ENCODE measurements around the gene KARS1. TPM values are rescaled to one million over a fixed set of nuclear protein-coding genes. Genes with fewer than 3 reads are reported as not detected.

KARS1 gene
- polyA plus RNA-seq, 4 donors, result 81.2 to 124 (median 90.3) TPM

DNA sequence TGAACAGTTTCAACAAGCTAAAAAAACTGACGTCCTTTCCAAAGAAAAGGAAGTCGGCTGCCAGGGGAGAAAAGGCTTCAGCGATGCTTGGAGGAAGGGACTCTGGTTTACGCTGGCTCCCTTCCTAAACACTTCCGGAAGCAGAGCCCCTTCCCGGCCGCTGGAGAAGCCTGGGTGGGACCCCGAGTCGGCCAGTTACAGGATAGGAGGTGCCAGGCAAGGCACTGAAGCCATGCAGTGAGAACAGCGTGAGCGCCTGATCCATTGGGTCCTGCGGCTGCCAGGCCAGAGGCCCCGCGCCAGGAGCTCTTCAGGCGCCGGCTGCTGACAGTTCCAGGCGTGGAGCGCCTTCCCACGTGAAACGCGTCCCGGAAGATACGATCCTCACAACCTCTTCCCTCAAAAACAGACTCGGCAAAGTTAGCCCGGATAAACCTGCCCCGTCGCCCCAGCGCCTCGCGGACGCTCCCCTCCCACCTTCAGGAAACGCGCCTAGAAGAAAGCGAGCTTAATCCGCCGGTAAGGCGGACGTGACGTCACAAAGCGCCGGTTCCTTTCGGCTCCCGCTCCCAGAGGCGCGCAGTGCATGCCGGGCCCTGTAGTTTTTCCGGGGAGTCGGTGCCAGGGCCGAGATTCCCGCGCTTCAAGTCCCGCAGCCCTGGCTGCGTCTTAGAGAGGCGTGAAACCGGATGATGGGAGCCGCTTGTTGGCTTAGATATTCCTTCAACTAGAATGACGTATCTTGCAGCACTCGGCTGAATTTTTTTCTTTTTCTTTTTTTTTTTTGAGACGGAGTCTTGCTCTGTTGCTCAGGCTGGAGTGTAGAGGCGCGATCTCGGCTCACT lies 24.5 kb downstream of the KARS1 start, which contains the start of gene ADAT1:
Gene ADAT1 (minus strand): TSS at position 521 of the 845 bp plus-strand sequence. CDS start 2,482 bp downstream, outside the sequence.
- 0% methylated on average over 62 of the region's 62 CpGs for WGBS, 3 donors
- H3K9me3 ChIP-seq (ENCODE audit: control insufficient read depth in 2 of 2, insufficient read depth in 1 of 2, low read depth in 1 of 2, low read length in 1 of 2), result no peaks in the 10 kb centered on the region
- no peaks in the 10 kb centered on the region for H3K27me3 ChIP-seq (ENCODE audit: control insufficient read depth in 3 of 3, insufficient read depth in 3 of 3, low read length in 3 of 3)
- H3K36me3 ChIP-seq (ENCODE audit: control insufficient read depth in 3 of 3, insufficient read depth in 2 of 3, low read depth in 1 of 3, low read length in 3 of 3), result peaks cover 7 to 25% (median 8%) of the 10 kb centered on the region in 3 donors
- DNase-seq (peak; percentile 98 to 100), FAIRE-seq (no peak)
- H3K4me3 ChIP-seq (ENCODE audit: low read depth in 1 of 3, low read length in 3 of 3), result peak within 1 kb of the TSS; percentile 76 to 84 (median 79)
- H3K4me1 ChIP-seq (ENCODE audit: control insufficient read depth in 3 of 3, insufficient read depth in 2 of 3, low read depth in 1 of 3, low read length in 2 of 3), result peaks cover 2 to 9% (median 4%) of the 10 kb centered on the region in 3 donors
- H3K27ac ChIP-seq (ENCODE audit: low read depth in 1 of 3, low read length in 2 of 3), result peak within 1 kb of the TSS; percentile 90 to 94 (median 93)

DNA sequence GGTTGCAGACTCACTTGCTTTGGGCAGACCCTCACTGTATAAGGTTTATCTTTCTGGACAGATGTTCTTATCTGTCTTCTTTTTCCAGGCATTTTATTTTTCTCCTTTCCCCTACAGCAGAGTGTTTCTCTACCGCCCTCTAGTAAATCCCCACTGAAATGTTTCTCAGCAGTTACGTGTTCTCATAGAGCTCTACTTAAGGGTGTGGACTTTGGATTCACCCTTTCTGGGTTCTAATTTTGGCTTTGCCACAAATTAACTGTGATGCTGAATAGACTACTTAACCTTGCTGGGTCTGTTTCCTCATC lies 26.3 kb downstream of the KARS1 start:
- no peaks in the 10 kb centered on the region for H3K27me3 ChIP-seq (ENCODE audit: control insufficient read depth in 3 of 3, insufficient read depth in 3 of 3, low read length in 3 of 3)
- no peak overlapping the region for H3K27ac ChIP-seq (ENCODE audit: low read depth in 1 of 3, low read length in 2 of 3)
- H3K4me1 ChIP-seq (ENCODE audit: control insufficient read depth in 3 of 3, insufficient read depth in 2 of 3, low read depth in 1 of 3, low read length in 2 of 3), result peaks cover 2 to 9% (median 4%) of the 10 kb centered on the region in 3 donors
- 7 to 15% (median 7%) methylated on average over 2 of the region's 2 CpGs for WGBS, 3 donors
- FAIRE-seq, result no peak
- H3K36me3 ChIP-seq (ENCODE audit: control insufficient read depth in 3 of 3, insufficient read depth in 2 of 3, low read depth in 1 of 3, low read length in 3 of 3), result peaks cover 2 to 20% (median 7%) of the 10 kb centered on the region in 3 donors
- no peak overlapping the region for H3K4me3 ChIP-seq (ENCODE audit: low read depth in 1 of 3, low read length in 3 of 3)
- no peaks in the 10 kb centered on the region for H3K9me3 ChIP-seq (ENCODE audit: control insufficient read depth in 2 of 2, insufficient read depth in 1 of 2, low read depth in 1 of 2, low read length in 1 of 2)
- DNase-seq, result peak; percentile 45 to 52

- no peak for FAIRE-seq
- Histone ChIP-seq H3K4me3 (ENCODE audit: low read depth in 1 of 3, low read length in 3 of 3) (no peak overlapping the region), H3K9me3 (ENCODE audit: control insufficient read depth in 2 of 2, insufficient read depth in 1 of 2, low read depth in 1 of 2, low read length in 1 of 2) (peaks cover 0 to under 1% of the 10 kb centered on the region in 2 donors), H3K4me1 (ENCODE audit: control insufficient read depth in 3 of 3, insufficient read depth in 2 of 3, low read depth in 1 of 3, low read length in 2 of 3) (peaks cover 2 to 9% (median 2%) of the 10 kb centered on the region in 3 donors), H3K27ac (ENCODE audit: low read depth in 1 of 3, low read length in 2 of 3) (peak overlapping the region in 1 of 3 donors; percentile 5), H3K27me3 (ENCODE audit: control insufficient read depth in 3 of 3, insufficient read depth in 3 of 3, low read length in 3 of 3) (no peaks in the 10 kb centered on the region), H3K36me3 (ENCODE audit: control insufficient read depth in 3 of 3, insufficient read depth in 2 of 3, low read depth in 1 of 3, low read length in 3 of 3) (peaks cover 2 to 25% (median 7%) of the 10 kb centered on the region in 3 donors)
- WGBS, 3 donors, result 81 to 86% (median 85%) methylated on average over 20 of the region's 20 CpGs
- DNase-seq, result no peak
Observed at GRCh38 chr16:75620326-75621169, 26.9 kb downstream of the KARS1 start.

DNA sequence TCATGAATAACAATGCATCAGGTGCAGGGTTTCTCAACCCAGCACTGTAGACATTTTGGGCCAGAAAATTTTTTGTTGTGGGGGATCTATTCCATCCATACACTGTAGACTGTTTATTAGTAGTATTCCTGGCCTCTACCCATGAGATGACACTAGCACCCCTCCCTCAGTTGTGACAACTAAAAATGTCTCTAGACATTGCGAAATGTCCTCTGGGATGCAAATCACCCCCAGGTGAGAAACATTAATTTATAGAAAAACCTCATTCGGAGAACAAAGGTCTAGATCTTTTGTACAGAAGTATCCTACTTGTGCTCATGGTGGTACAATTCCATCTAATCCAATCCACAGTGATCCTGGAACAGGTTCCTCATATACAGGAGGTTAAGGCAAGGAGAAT lies 28.7 kb downstream of the KARS1 start:
- no peaks in the 10 kb centered on the region for H3K27me3 ChIP-seq (ENCODE audit: control insufficient read depth in 3 of 3, insufficient read depth in 3 of 3, low read length in 3 of 3)
- DNase-seq, result no peak
- peaks cover 0 to 3% of the 10 kb centered on the region in 2 donors for H3K9me3 ChIP-seq (ENCODE audit: control insufficient read depth in 2 of 2, insufficient read depth in 1 of 2, low read depth in 1 of 2, low read length in 1 of 2)
- H3K36me3 ChIP-seq (ENCODE audit: control insufficient read depth in 3 of 3, insufficient read depth in 2 of 3, low read depth in 1 of 3, low read length in 3 of 3), result peaks cover 2 to 30% (median 7%) of the 10 kb centered on the region in 3 donors
- no peak overlapping the region for H3K27ac ChIP-seq (ENCODE audit: low read depth in 1 of 3, low read length in 2 of 3)
- WGBS, 3 donors, result 89 to 97% (median 95%) methylated on average over 2 of the region's 2 CpGs
- FAIRE-seq, result no peak
- H3K4me1 ChIP-seq (ENCODE audit: control insufficient read depth in 3 of 3, insufficient read depth in 2 of 3, low read depth in 1 of 3, low read length in 2 of 3), result peaks cover 0 to 9% (median 2%) of the 10 kb centered on the region in 3 donors
- H3K4me3 ChIP-seq (ENCODE audit: low read depth in 1 of 3, low read length in 3 of 3), result no peak overlapping the region

- peaks cover 0 to 6% (median 2%) of the 10 kb centered on the region in 3 donors for H3K4me1 ChIP-seq (ENCODE audit: control insufficient read depth in 3 of 3, insufficient read depth in 2 of 3, low read depth in 1 of 3, low read length in 2 of 3)
- WGBS, 3 donors, result 77 to 88% (median 82%) methylated on average over 3 of the region's 3 CpGs
- no peaks in the 10 kb centered on the region for H3K27me3 ChIP-seq (ENCODE audit: control insufficient read depth in 3 of 3, insufficient read depth in 3 of 3, low read length in 3 of 3)
- H3K4me3 ChIP-seq (ENCODE audit: low read depth in 1 of 3, low read length in 3 of 3), result no peak overlapping the region
- DNase-seq, result no peak
- H3K36me3 ChIP-seq (ENCODE audit: control insufficient read depth in 3 of 3, insufficient read depth in 2 of 3, low read depth in 1 of 3, low read length in 3 of 3), result peaks cover 7 to 42% (median 9%) of the 10 kb centered on the region in 3 donors
- FAIRE-seq, result no peak
- no peak overlapping the region for H3K27ac ChIP-seq (ENCODE audit: low read depth in 1 of 3, low read length in 2 of 3)
- peaks cover 0 to 3% of the 10 kb centered on the region in 2 donors for H3K9me3 ChIP-seq (ENCODE audit: control insufficient read depth in 2 of 2, insufficient read depth in 1 of 2, low read depth in 1 of 2, low read length in 1 of 2)
Observed at GRCh38 chr16:75617121-75617520, 30.3 kb downstream of the KARS1 start.

- DNase-seq (no peak), FAIRE-seq (no peak)
- Histone ChIP-seq H3K27ac (ENCODE audit: low read depth in 1 of 3, low read length in 2 of 3) (peak overlapping the region in 1 of 3 donors; percentile 61), H3K36me3 (ENCODE audit: control insufficient read depth in 3 of 3, insufficient read depth in 2 of 3, low read depth in 1 of 3, low read length in 3 of 3) (peaks cover 9 to 48% (median 12%) of the 10 kb centered on the region in 3 donors), H3K27me3 (ENCODE audit: control insufficient read depth in 3 of 3, insufficient read depth in 3 of 3, low read length in 3 of 3) (no peaks in the 10 kb centered on the region), H3K9me3 (ENCODE audit: control insufficient read depth in 2 of 2, insufficient read depth in 1 of 2, low read depth in 1 of 2, low read length in 1 of 2) (peaks cover 0 to 3% of the 10 kb centered on the region in 2 donors), H3K4me3 (ENCODE audit: low read depth in 1 of 3, low read length in 3 of 3) (no peak overlapping the region), H3K4me1 (ENCODE audit: control insufficient read depth in 3 of 3, insufficient read depth in 2 of 3, low read depth in 1 of 3, low read length in 2 of 3) (peaks cover 0 to 4% (median under 1%) of the 10 kb centered on the region in 3 donors)
- WGBS, 3 donors, result 76 to 90% (median 86%) methylated on average over 4 of the region's 4 CpGs
Observed at GRCh38 chr16:75616521-75617010, 30.9 kb downstream of the KARS1 start.

DNA sequence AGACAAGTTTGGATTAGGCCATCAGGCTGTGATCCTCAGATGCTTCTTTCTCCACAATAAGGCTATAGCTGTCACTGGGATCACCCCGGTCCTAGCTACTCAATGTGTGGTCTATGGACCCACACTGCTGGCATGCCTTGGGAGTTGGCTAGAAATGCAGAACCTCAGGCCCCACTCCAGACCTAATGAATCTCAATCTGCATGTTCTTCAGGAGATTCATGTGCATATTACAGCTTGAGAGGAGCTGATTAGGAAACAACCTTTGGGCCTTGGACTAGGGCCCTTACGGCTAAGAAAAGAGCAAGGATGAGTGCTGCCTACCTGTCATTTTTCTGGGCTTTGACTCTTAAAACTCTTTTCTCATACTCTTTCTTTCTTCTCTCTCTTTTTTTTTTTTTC lies 31.8 kb downstream of the KARS1 start:
- Histone ChIP-seq H3K4me1 (ENCODE audit: control insufficient read depth in 3 of 3, insufficient read depth in 2 of 3, low read depth in 1 of 3, low read length in 2 of 3) (no peaks in the 10 kb centered on the region), H3K9me3 (ENCODE audit: control insufficient read depth in 2 of 2, insufficient read depth in 1 of 2, low read depth in 1 of 2, low read length in 1 of 2) (peaks cover 0 to 3% of the 10 kb centered on the region in 2 donors), H3K27me3 (ENCODE audit: control insufficient read depth in 3 of 3, insufficient read depth in 3 of 3, low read length in 3 of 3) (no peaks in the 10 kb centered on the region), H3K4me3 (ENCODE audit: low read depth in 1 of 3, low read length in 3 of 3) (no peak overlapping the region), H3K36me3 (ENCODE audit: control insufficient read depth in 3 of 3, insufficient read depth in 2 of 3, low read depth in 1 of 3, low read length in 3 of 3) (peaks cover 9 to 55% (median 15%) of the 10 kb centered on the region in 3 donors), H3K27ac (ENCODE audit: low read depth in 1 of 3, low read length in 2 of 3) (no peak overlapping the region)
- DNase-seq (no peak), FAIRE-seq (no peak)
- WGBS, 3 donors, result 89 to 95% (median 89%) methylated on average over 2 of the region's 2 CpGs

Measured in small intestine (tissue), 7 donors.